ENCODE measurements around the gene GLT1D1.

The GLT1D1 gene

GRCh38 chr12:128816643-128816920, 36.7 kb upstream of the GLT1D1 start:
- Histone ChIP-seq H3K9me3 (ENCODE audit: insufficient read depth, low read length, severe bottlenecking) (no peaks in the 10 kb centered on the region), H3K36me3 (ENCODE audit: insufficient read depth, low read length) (peaks cover 46% of the 10 kb centered on the region), H2AFZ (ENCODE audit: low read depth, low read length) (no peak overlapping the region), H3K4me3 (ENCODE audit: low read depth in 1 of 2, low read length in 2 of 2) (no peak overlapping the region), H4K20me1 (ENCODE audit: insufficient read depth, low read length) (peaks cover 83% of the 10 kb centered on the region), H3K4me2 (ENCODE audit: insufficient read depth, low read length) (no peak overlapping the region), H3K79me2 (ENCODE audit: insufficient read depth, low read length) (peaks cover 100% of the 10 kb centered on the region), H3K4me1 (ENCODE audit: insufficient read depth, low read length) (peaks cover 39% of the 10 kb centered on the region), H3K27ac (ENCODE audit: low read length) (no peak overlapping the region), H3K9ac (ENCODE audit: low read depth, low read length) (no peak overlapping the region), H3K27me3 (ENCODE audit: insufficient read depth, low read length, poor library complexity) (no peaks in the 10 kb centered on the region)
- ATAC-seq (ENCODE audit: insufficient read depth, low read depth): no peak
- TF ChIP-seq CTCF (IDR thresholded peaks at IDR 0.05; ENCODE audit: borderline replicate concordance, extremely low read depth, low read length, poor library complexity, severe bottlenecking) (no peak), EZH2 (IDR thresholded peaks at IDR 0.05; ENCODE audit: borderline replicate concordance, low read depth, low read length, severe bottlenecking) (no peak)
- no peak for DNase-seq

GRCh38 chr12:128817111-128818015, 35.9 kb upstream of the GLT1D1 start:
- Histone ChIP-seq H3K4me2 (ENCODE audit: insufficient read depth, low read length) (peak overlapping the region; percentile 13; the same call in 1 of the 2 replicates), H3K79me2 (ENCODE audit: insufficient read depth, low read length) (peaks cover 100% of the 10 kb centered on the region), H3K4me3 (ENCODE audit: low read depth in 1 of 2, low read length in 2 of 2) (no peak overlapping the region), H2AFZ (ENCODE audit: low read depth, low read length) (no peak overlapping the region), H3K27me3 (ENCODE audit: insufficient read depth, low read length, poor library complexity) (no peaks in the 10 kb centered on the region), H3K4me1 (ENCODE audit: insufficient read depth, low read length) (peaks cover 41% of the 10 kb centered on the region), H3K9ac (ENCODE audit: low read depth, low read length) (no peak overlapping the region), H3K27ac (ENCODE audit: low read length) (no peak overlapping the region), H3K9me3 (ENCODE audit: insufficient read depth, low read length, severe bottlenecking) (no peaks in the 10 kb centered on the region), H4K20me1 (ENCODE audit: insufficient read depth, low read length) (peaks cover 84% of the 10 kb centered on the region), H3K36me3 (ENCODE audit: insufficient read depth, low read length) (peaks cover 46% of the 10 kb centered on the region)
- no peak for ATAC-seq (ENCODE audit: insufficient read depth, low read depth)
- no peak for TF ChIP-seq CTCF (IDR thresholded peaks at IDR 0.05; ENCODE audit: borderline replicate concordance, extremely low read depth, low read length, poor library complexity, severe bottlenecking)
- TF ChIP-seq EZH2 (IDR thresholded peaks at IDR 0.05; ENCODE audit: borderline replicate concordance, low read depth, low read length, severe bottlenecking): no peak
- no peak for DNase-seq

GRCh38 chr12:128818065-128819022, 34.9 kb upstream of the GLT1D1 start:
- DNase-seq: no peak
- peaks cover 45% of the 10 kb centered on the region for H3K4me1 ChIP-seq (ENCODE audit: insufficient read depth, low read length)
- H3K4me2 ChIP-seq (ENCODE audit: insufficient read depth, low read length): peak overlapping the region; percentile 12; the same call in 1 of the 2 replicates
- no peaks in the 10 kb centered on the region for H3K27me3 ChIP-seq (ENCODE audit: insufficient read depth, low read length, poor library complexity)
- H3K9me3 ChIP-seq (ENCODE audit: insufficient read depth, low read length, severe bottlenecking): no peaks in the 10 kb centered on the region
- no peak overlapping the region for H3K9ac ChIP-seq (ENCODE audit: low read depth, low read length)
- no peak overlapping the region for H3K27ac ChIP-seq (ENCODE audit: low read length)
- peaks cover 40% of the 10 kb centered on the region for H3K36me3 ChIP-seq (ENCODE audit: insufficient read depth, low read length)
- no peak overlapping the region for H2AFZ ChIP-seq (ENCODE audit: low read depth, low read length)
- peaks cover 100% of the 10 kb centered on the region for H3K79me2 ChIP-seq (ENCODE audit: insufficient read depth, low read length)
- ATAC-seq (ENCODE audit: insufficient read depth, low read depth): no peak
- TF ChIP-seq EZH2 (IDR thresholded peaks at IDR 0.05; ENCODE audit: borderline replicate concordance, low read depth, low read length, severe bottlenecking): no peak
- TF ChIP-seq CTCF (IDR thresholded peaks at IDR 0.05; ENCODE audit: borderline replicate concordance, extremely low read depth, low read length, poor library complexity, severe bottlenecking): no peak
- no peak overlapping the region for H3K4me3 ChIP-seq (ENCODE audit: low read depth in 1 of 2, low read length in 2 of 2)
- peaks cover 77% of the 10 kb centered on the region for H4K20me1 ChIP-seq (ENCODE audit: insufficient read depth, low read length)

Data from DND-41 (cell line).